ENCODE measurements around the gene ZRANB1.

DNA sequence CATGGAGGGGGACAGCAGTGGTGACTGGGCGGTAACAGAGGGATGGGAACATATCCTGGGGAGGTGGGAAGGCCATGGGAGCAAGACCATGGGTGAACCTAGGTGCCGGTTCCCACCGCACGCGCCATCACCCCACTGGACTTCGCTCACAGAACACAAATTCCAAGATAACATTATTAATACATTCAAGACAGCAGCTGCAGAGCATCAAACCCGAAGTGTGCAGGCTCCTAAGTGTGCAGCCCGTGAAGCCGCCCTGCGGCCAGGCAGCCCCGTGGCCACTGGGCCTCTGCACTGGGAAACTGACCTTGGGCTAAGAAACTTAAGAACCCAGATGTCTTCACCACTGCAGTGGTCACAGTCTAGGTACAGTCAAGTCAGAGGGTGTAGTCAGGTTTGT is 42.8 kb upstream of the ZRANB1 start:
- TF ChIP-seq, protein P1, sequence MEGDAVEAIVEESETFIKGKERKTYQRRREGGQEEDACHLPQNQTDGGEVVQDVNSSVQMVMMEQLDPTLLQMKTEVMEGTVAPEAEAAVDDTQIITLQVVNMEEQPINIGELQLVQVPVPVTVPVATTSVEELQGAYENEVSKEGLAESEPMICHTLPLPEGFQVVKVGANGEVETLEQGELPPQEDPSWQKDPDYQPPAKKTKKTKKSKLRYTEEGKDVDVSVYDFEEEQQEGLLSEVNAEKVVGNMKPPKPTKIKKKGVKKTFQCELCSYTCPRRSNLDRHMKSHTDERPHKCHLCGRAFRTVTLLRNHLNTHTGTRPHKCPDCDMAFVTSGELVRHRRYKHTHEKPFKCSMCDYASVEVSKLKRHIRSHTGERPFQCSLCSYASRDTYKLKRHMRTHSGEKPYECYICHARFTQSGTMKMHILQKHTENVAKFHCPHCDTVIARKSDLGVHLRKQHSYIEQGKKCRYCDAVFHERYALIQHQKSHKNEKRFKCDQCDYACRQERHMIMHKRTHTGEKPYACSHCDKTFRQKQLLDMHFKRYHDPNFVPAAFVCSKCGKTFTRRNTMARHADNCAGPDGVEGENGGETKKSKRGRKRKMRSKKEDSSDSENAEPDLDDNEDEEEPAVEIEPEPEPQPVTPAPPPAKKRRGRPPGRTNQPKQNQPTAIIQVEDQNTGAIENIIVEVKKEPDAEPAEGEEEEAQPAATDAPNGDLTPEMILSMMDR (IDR thresholded peaks at IDR 0.05): no peak
- TF ChIP-seq POLR2A (IDR thresholded peaks at IDR 0.05): no peak

Measured in uterus (tissue), 2 donors.